HL-60 (cell line): ENCODE data around the gene GNG3.

Experiments used
- DNase-seq, 2 experiments: peaks; one replicate each; pipeline ENCODE4 v3.0.0-alpha.2; 2010 to 2020; ENCODE audit warnings: low read depth in 1 of 2, low spot score in 1 of 2
- H3K27ac ChIP-seq: fragments of 250-450 bp; sonication (Bioruptor Pico); replicated peaks from 2 replicates; pipeline ENCODE4 v1.5.1; 2020; ENCODE audit warnings: mild to moderate bottlenecking, moderate library complexity
- H3K27me3 ChIP-seq: fragments of 250-450 bp; sonication (Bioruptor Pico); 2 replicates; pipeline ENCODE4 v1.5.1; 2021; ENCODE audit warnings: mild to moderate bottlenecking, moderate library complexity; ENCODE audit not compliant: insufficient read depth, poor library complexity, severe bottlenecking
- H3K4me3 ChIP-seq: replicated peaks from 2 replicates; pipeline ENCODE4 v1.5.1; 2011; ENCODE audit warnings: mild to moderate bottlenecking, control low read depth, low read length; ENCODE audit not compliant: insufficient read depth
- GABPA ChIP-seq: IDR thresholded peaks from 2 replicates; pipeline ENCODE4 v1.6.1; 2012; ENCODE audit warnings: low read depth
- POLR2AphosphoS5 ChIP-seq: IDR thresholded peaks from 2 replicates; pipeline ENCODE4 v1.6.1; 2012; ENCODE audit warnings: low read depth
- SPI1 ChIP-seq: IDR thresholded peaks from 2 replicates; pipeline ENCODE4 v1.6.1; 2012; ENCODE audit warnings: low read depth, mild to moderate bottlenecking, borderline replicate concordance
- TF ChIP-seq, protein P1 (sequence below): IDR thresholded peaks from 2 replicates; pipeline ENCODE4 v1.6.1; 2012; ENCODE audit warnings: low read depth; ENCODE audit not compliant: insufficient replicate concordance
- TF ChIP-seq, protein P2 (sequence below): IDR thresholded peaks from one replicate; pipeline ENCODE4 v1.5.1; 2011; ENCODE audit warnings: low read length, control low read depth, inconsistent platforms; ENCODE audit not compliant: insufficient read depth

Gene GNG3

DNA sequence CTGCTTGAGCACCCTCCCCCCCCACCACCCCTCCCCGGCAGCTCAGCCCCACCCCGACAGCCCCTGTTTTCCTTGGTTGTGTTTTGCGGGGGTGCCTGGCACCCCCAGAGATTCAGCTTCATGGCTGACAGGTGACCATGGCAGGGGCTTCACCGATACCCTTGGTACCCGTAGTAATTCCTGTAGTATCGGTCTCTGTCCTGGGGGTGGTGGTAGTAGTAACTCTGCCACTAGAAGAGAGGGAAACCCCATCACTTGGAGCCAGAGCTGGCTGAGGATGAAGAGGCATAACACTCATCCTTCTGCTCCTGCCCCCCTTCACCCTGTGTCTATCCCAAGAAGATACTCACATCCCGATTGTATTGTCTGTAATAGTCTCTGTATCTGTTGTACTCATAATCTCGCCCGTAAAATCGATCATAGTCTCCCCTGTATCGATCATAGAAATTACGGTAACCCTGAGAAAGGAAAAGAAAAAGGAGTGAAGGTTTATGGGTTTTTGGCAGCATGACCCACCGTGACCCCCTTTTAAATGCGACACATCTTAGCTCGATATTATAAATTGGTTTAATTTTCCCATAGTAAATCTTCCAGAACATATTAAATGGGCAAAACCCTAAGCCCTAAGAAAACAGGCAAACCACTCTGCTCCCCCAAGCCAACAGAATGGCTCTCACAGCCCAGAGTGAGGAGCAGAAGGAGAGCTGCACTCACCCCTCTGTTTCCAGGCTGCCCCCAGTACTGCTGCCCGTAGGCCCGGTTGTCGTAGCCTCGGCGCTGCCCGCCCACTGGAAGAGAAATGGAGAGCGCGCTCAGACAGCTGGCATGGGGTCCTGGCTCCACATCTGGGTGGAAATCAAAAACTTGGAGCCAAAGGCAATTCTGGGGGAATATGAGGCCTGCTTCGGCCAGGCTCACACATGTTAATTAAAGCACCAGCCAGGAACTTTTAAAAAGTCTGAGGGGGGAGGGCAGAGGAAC, 8.0 kb downstream of the GNG3 start:
- no peak overlapping the region for H3K27ac ChIP-seq
- TF ChIP-seq, protein P1, sequence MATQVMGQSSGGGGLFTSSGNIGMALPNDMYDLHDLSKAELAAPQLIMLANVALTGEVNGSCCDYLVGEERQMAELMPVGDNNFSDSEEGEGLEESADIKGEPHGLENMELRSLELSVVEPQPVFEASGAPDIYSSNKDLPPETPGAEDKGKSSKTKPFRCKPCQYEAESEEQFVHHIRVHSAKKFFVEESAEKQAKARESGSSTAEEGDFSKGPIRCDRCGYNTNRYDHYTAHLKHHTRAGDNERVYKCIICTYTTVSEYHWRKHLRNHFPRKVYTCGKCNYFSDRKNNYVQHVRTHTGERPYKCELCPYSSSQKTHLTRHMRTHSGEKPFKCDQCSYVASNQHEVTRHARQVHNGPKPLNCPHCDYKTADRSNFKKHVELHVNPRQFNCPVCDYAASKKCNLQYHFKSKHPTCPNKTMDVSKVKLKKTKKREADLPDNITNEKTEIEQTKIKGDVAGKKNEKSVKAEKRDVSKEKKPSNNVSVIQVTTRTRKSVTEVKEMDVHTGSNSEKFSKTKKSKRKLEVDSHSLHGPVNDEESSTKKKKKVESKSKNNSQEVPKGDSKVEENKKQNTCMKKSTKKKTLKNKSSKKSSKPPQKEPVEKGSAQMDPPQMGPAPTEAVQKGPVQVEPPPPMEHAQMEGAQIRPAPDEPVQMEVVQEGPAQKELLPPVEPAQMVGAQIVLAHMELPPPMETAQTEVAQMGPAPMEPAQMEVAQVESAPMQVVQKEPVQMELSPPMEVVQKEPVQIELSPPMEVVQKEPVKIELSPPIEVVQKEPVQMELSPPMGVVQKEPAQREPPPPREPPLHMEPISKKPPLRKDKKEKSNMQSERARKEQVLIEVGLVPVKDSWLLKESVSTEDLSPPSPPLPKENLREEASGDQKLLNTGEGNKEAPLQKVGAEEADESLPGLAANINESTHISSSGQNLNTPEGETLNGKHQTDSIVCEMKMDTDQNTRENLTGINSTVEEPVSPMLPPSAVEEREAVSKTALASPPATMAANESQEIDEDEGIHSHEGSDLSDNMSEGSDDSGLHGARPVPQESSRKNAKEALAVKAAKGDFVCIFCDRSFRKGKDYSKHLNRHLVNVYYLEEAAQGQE = no peak
- no peak for TF ChIP-seq GABPA
- TF ChIP-seq, protein P2, sequence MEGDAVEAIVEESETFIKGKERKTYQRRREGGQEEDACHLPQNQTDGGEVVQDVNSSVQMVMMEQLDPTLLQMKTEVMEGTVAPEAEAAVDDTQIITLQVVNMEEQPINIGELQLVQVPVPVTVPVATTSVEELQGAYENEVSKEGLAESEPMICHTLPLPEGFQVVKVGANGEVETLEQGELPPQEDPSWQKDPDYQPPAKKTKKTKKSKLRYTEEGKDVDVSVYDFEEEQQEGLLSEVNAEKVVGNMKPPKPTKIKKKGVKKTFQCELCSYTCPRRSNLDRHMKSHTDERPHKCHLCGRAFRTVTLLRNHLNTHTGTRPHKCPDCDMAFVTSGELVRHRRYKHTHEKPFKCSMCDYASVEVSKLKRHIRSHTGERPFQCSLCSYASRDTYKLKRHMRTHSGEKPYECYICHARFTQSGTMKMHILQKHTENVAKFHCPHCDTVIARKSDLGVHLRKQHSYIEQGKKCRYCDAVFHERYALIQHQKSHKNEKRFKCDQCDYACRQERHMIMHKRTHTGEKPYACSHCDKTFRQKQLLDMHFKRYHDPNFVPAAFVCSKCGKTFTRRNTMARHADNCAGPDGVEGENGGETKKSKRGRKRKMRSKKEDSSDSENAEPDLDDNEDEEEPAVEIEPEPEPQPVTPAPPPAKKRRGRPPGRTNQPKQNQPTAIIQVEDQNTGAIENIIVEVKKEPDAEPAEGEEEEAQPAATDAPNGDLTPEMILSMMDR = no peak
- TF ChIP-seq SPI1 = no peak
- TF ChIP-seq POLR2AphosphoS5 = no peak
- H3K4me3 ChIP-seq = no peak overlapping the region
- no peaks in the 10 kb centered on the region for H3K27me3 ChIP-seq
- no peak for DNase-seq

DNA sequence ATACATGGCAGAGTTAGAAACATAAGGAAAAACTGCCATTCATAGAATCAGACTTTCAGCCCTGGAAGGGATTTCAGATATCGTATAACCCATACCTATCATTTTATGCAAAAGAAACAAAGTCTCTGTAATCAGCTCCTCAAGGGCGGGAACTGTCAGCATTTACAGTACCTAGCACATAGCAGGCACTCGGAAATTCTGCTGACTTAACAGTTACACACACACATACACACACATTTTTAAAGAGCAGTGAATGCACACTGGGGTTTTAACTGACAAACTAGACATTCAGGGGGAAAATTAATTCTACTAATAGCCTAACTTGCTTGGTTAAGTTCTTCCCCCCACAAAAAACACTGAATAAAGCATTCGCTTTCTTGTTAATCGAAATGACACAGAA, 8.7 kb downstream of the GNG3 start:
- H3K27me3 ChIP-seq = no peaks in the 10 kb centered on the region
- H3K27ac ChIP-seq = no peak overlapping the region
- TF ChIP-seq SPI1 (no peak), GABPA (no peak), POLR2AphosphoS5 (no peak)
- TF ChIP-seq, protein P2 = no peak
- DNase-seq = no peak
- H3K4me3 ChIP-seq = no peak overlapping the region

DNA sequence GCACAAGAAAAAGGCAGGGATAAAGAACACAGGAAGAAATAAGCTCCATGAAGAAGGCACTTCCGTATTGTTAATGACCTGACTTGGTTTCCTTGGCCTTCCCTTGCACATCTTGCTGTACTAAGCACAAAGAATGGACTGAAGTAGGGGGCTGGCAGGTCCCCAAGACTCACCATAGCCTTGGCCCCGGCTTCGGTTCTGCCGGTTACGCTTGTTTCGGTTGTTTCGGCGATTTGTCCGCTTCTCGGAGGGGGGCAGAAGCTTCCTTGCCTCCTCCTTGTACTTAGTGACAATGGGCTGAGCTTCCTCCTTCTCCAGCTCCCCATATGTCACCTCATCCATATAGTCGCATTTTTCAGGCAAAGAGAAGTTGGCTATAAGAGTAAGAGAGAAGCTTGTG, 9.3 kb downstream of the GNG3 start:
- TF ChIP-seq SPI1 (no peak), POLR2AphosphoS5 (no peak), GABPA (no peak)
- TF ChIP-seq, protein P1 = no peak
- TF ChIP-seq, protein P2 = no peak
- H3K27me3 ChIP-seq = no peaks in the 10 kb centered on the region
- no peak overlapping the region for H3K27ac ChIP-seq
- H3K4me3 ChIP-seq = no peak overlapping the region
- DNase-seq = no peak
